Measurements from ENCODE around the gene TMA16. TPM values are rescaled to one million over a fixed set of nuclear protein-coding genes. Genes with fewer than 3 reads are reported as not detected.
"Not testable (repeated sequence)": the region's sequence is repeated elsewhere in the genome, so short reads cannot be mapped to it uniquely, and the experiment has no call there.

The TMA16 gene
- total RNA-seq, 3 donors from 2014 or later (not counting 1 experiment from before 2014, with no cell fraction given), result 8.1 to 10.7 (median 9.1) TPM

GRCh38 chr4:163537114-163537513 is 42.6 kb downstream of the TMA16 start:
- Mint-ChIP-seq H3K27ac (no peak overlapping the region), H3K36me3 (no peaks in the 10 kb centered on the region), H3K9me3 (no peaks in the 10 kb centered on the region), H3K4me1 (no peaks in the 10 kb centered on the region), H3K27me3 (ENCODE audit: low read depth in 2 of 2) (no peaks in the 10 kb centered on the region), H3K4me3 (no peak overlapping the region)
- Histone ChIP-seq H3K27me3 (ENCODE audit: control insufficient read depth, insufficient read depth, low read length) (no peaks in the 10 kb centered on the region), H3K4me3 (ENCODE audit: low read length) (no peak overlapping the region), H3K27ac (ENCODE audit: low read length) (no peak overlapping the region), H3K9me3 (ENCODE audit: control insufficient read depth, insufficient read depth, low read length) (no peaks in the 10 kb centered on the region), H3K4me1 (ENCODE audit: control insufficient read depth, insufficient read depth, low read length) (no peaks in the 10 kb centered on the region), H3K36me3 (ENCODE audit: control insufficient read depth, insufficient read depth, low read length) (no peaks in the 10 kb centered on the region)
- 92% methylated on average over 3 of the region's 3 CpGs for WGBS (ENCODE audit: insufficient coverage)
- ATAC-seq (no peak), DNase-seq (no peak)
- intact Hi-C loops (cut with micrococcal nuclease), result no loop called here
- TF ChIP-seq, protein P1, sequence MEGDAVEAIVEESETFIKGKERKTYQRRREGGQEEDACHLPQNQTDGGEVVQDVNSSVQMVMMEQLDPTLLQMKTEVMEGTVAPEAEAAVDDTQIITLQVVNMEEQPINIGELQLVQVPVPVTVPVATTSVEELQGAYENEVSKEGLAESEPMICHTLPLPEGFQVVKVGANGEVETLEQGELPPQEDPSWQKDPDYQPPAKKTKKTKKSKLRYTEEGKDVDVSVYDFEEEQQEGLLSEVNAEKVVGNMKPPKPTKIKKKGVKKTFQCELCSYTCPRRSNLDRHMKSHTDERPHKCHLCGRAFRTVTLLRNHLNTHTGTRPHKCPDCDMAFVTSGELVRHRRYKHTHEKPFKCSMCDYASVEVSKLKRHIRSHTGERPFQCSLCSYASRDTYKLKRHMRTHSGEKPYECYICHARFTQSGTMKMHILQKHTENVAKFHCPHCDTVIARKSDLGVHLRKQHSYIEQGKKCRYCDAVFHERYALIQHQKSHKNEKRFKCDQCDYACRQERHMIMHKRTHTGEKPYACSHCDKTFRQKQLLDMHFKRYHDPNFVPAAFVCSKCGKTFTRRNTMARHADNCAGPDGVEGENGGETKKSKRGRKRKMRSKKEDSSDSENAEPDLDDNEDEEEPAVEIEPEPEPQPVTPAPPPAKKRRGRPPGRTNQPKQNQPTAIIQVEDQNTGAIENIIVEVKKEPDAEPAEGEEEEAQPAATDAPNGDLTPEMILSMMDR (IDR thresholded peaks at IDR 0.05), result no peak

GRCh38 chr4:163538820-163539219 is 44.3 kb downstream of the TMA16 start:
- ATAC-seq; H3K9me3 Mint-ChIP-seq; H3K36me3 Mint-ChIP-seq; H3K4me3 Mint-ChIP-seq; H3K4me1 ChIP-seq (ENCODE audit: control insufficient read depth, insufficient read depth, low read length); H3K4me3 ChIP-seq (ENCODE audit: low read length); H3K4me1 Mint-ChIP-seq; H3K27ac Mint-ChIP-seq; DNase-seq; intact Hi-C loops (cut with micrococcal nuclease); H3K36me3 ChIP-seq (ENCODE audit: control insufficient read depth, insufficient read depth, low read length); H3K27ac ChIP-seq (ENCODE audit: low read length); H3K27me3 Mint-ChIP-seq (ENCODE audit: low read depth in 2 of 2); H3K9me3 ChIP-seq (ENCODE audit: control insufficient read depth, insufficient read depth, low read length); H3K27me3 ChIP-seq (ENCODE audit: control insufficient read depth, insufficient read depth, low read length): not testable (repeated sequence)
- WGBS (ENCODE audit: insufficient coverage), result 67% methylated on average over 3 of the region's 4 CpGs

GRCh38 chr4:163540448-163540847 is 46.0 kb downstream of the TMA16 start:
- no peak overlapping the region for H3K4me3 Mint-ChIP-seq
- H3K9me3 ChIP-seq (ENCODE audit: control insufficient read depth, insufficient read depth, low read length), result no peaks in the 10 kb centered on the region
- no peaks in the 10 kb centered on the region for H3K27me3 Mint-ChIP-seq (ENCODE audit: low read depth in 2 of 2)
- no peaks in the 10 kb centered on the region for H3K27me3 ChIP-seq (ENCODE audit: control insufficient read depth, insufficient read depth, low read length)
- TF ChIP-seq, protein P1 (IDR thresholded peaks at IDR 0.05), result no peak
- no peak overlapping the region for H3K4me3 ChIP-seq (ENCODE audit: low read length)
- DNase-seq (no peak), ATAC-seq (no peak)
- no peaks in the 10 kb centered on the region for H3K36me3 ChIP-seq (ENCODE audit: control insufficient read depth, insufficient read depth, low read length)
- intact Hi-C loops (cut with micrococcal nuclease), result loop anchor here (10.0 kb wide), 1 partner anchor 1046 kb away; no protein-coding TSS in a partner anchor
- H3K27ac ChIP-seq (ENCODE audit: low read length), result no peak overlapping the region
- no peaks in the 10 kb centered on the region for H3K9me3 Mint-ChIP-seq
- no peak overlapping the region for H3K27ac Mint-ChIP-seq
- H3K4me1 ChIP-seq (ENCODE audit: control insufficient read depth, insufficient read depth, low read length), result no peaks in the 10 kb centered on the region
- H3K36me3 Mint-ChIP-seq, result no peaks in the 10 kb centered on the region
- peaks cover 0 to 4% of the 10 kb centered on the region in 2 donors for H3K4me1 Mint-ChIP-seq
- 94% methylated on average over 5 of the region's 5 CpGs for WGBS (ENCODE audit: insufficient coverage)

- WGBS (ENCODE audit: insufficient coverage), result 86% methylated on average over 3 of the region's 3 CpGs
- no peak for ATAC-seq
- Histone ChIP-seq H3K9me3 (ENCODE audit: control insufficient read depth, insufficient read depth, low read length) (no peaks in the 10 kb centered on the region), H3K4me3 (ENCODE audit: low read length) (no peak overlapping the region), H3K4me1 (ENCODE audit: control insufficient read depth, insufficient read depth, low read length) (no peaks in the 10 kb centered on the region), H3K36me3 (ENCODE audit: control insufficient read depth, insufficient read depth, low read length) (no peaks in the 10 kb centered on the region), H3K27ac (ENCODE audit: low read length) (no peak overlapping the region), H3K27me3 (ENCODE audit: control insufficient read depth, insufficient read depth, low read length) (no peaks in the 10 kb centered on the region)
- no peaks in the 10 kb centered on the region for H3K9me3 Mint-ChIP-seq
- H3K27ac Mint-ChIP-seq, result no peak overlapping the region
- H3K27me3 Mint-ChIP-seq (ENCODE audit: low read depth in 2 of 2), result no peaks in the 10 kb centered on the region
- intact Hi-C loops (cut with micrococcal nuclease), result loop anchor here (10.0 kb wide), 1 partner anchor 1046 kb away; no protein-coding TSS in a partner anchor
- H3K4me1 Mint-ChIP-seq, result peaks cover 0 to 5% of the 10 kb centered on the region in 2 donors
- H3K36me3 Mint-ChIP-seq, result no peaks in the 10 kb centered on the region
- H3K4me3 Mint-ChIP-seq, result no peak overlapping the region
- no peak for DNase-seq
- TF ChIP-seq, protein P1 (IDR thresholded peaks at IDR 0.05), result no peak
Observed at GRCh38 chr4:163540977-163541376, 46.5 kb downstream of the TMA16 start.
